GM21619 (cell line): ENCODE results near the gene TBC1D1.

Experiments used
- ATAC-seq: cut with Tn5 transposase; IDR thresholded peaks from one replicate; pipeline ENCODE4 v1.9.1; 2021; ENCODE audit not compliant: unreplicated experiment

TBC1D1 gene

DNA sequence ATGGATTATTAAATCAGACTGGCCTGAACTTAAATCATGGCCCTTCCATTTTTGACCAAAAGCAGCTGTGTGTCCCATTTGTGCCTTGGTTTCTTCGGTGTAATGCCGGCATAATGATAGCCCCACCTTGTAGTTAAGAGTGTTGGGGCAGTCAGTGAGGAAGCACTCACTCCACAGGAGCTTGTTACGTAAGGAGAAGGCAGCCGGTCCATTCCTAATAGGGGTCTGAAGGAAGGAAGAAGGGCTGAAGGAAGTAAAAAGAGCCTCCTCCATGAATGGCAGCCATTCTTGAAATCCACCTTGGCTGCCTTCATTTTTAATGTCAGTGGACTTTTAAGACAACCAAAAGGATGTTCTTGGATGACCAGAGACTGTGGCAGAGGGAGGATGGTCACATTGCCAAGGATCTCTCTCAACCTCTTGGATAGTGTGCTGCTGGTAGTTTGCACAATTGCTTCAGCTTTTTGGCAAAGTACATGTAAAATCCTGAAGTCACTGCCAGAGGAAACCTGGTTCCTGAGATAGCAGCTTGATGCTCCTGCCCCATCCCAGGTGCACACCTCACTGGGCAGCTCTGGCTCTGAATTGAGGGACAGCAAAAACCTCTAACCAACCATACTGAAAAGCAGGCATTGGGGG lies 182.8 kb downstream of the TBC1D1 start:
- no peak for ATAC-seq

DNA sequence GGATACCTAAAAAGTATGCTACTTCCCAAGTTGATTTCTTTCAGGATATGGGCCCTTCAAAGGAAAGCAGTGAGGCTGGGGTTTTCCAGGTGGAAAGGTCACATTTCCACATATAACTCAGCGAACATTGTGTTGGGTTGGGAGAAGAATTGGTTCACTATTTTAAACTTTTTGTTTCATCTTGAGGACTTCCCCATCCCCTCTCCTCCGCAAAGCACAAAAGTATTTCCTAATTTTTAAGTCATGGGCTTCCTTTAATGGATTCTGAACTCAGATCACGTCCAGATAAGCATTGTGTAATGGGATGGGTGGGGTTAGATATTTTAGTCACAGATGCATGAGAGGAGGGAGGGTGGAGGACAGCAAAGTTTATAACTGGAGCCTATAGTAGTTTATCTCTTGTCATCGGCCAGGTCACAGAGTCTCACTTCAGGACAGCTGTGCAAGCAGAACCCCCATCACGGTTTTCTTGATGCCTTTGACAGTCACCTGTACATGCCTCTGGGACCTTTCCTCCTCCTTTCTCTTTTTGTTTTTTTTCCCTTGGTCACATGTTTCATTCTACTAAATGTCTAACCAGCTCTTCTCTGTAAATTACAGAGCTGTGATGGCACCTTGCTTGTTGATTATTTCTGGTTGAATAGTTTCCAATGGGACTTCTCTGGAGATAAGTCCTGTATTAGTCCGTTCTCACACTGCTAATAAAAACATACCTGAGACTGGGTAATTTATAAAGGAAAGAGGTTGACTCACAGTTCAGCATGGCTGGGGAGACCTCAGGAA lies 184.7 kb downstream of the TBC1D1 start:
- no peak for ATAC-seq

DNA sequence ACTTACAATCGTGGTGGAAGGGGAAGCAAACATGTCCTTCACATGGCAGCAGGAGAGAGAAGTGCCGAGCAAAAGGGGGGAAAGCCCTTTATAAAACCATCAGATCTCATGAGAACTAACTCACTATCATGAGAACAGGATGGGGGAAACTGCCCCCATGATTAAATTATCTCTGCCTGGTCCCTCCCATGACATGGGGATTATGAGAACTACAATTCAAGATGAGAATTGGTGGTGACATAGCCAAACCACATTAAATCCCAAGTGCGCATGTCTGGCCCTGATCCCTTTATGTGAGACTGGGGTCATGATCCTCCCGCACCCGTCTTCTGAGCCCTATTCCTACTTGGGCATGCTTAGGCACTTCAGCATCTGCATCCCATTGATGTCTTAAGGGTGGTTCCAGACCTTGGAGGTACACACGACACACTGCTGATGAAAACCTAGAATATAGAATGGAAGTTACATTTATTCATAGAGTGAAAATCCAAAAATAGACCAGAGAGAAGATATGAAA lies 185.3 kb downstream of the TBC1D1 start:
- no peak for ATAC-seq

DNA sequence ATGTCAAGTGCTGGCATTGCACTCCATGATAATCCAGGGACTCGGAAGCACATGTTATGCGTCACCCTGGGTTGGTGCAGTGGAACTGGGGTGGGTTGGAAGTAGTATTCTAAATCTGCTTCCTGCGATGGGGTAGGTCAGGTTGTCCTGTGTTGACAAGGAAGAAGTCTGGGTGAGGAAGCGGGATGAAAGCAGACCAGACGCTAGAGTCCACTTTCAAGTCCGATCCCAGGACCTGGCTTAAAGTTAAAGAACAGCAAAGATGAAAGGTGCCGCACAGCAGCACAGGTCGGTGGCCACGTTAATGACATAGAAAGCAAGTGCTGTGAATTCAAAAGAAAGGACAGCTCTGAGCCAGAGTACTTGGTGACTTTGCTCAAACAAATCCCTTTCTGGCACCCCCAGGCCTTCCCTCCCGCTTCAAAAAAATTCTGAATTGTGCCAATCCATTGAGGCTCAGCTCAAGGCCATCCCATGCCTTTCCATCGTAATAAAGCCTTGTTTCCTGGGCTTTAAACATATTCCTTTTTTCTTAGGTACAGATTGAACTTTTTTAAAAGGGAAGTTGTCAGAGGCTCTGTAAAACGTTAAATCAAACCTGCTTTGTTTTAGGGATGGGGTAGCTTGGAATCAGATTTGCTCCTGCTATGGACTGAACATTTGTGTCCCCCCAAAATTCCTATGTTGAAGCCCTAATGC lies 187.1 kb downstream of the TBC1D1 start:
- ATAC-seq: no peak

DNA sequence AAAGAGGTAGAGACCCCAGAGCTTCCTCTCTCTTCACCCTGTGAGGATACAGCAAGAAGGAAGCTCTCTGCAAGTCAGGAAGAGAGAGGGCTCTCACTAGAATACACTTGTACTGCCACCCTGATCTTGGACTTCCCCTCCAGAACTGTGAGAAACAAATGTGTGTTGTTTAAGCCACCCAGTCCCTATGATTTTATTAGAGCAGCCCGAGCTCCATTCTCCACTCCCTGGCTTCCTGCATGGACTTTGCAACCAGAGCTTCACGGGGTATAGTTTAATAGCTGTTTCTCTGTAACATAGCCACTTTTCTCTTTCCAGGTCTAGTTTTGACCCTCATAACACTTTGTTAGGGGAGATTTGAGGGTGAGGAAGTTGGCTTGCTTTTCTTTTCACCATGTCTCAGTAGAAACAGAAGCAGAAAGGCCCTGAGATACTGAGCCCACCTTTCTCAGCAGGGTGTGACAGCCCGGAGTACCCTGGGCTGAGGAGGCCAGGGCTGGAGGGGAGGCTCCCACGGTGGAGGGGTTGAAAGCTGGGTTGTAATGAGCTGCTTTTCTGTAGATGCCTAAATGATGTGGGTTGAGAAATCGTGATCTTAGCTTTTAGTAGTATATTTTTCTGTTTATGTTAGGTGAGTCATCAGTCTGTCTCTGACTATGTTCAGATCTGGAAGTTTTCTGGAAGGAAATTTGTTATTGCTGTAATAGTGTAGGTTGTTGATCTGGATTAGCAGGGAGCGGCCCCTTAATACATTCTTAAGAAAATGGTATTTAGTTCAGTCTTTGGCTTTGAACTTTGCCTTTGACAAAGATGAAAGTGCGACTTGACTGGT lies 187.9 kb downstream of the TBC1D1 start:
- ATAC-seq: no peak

DNA sequence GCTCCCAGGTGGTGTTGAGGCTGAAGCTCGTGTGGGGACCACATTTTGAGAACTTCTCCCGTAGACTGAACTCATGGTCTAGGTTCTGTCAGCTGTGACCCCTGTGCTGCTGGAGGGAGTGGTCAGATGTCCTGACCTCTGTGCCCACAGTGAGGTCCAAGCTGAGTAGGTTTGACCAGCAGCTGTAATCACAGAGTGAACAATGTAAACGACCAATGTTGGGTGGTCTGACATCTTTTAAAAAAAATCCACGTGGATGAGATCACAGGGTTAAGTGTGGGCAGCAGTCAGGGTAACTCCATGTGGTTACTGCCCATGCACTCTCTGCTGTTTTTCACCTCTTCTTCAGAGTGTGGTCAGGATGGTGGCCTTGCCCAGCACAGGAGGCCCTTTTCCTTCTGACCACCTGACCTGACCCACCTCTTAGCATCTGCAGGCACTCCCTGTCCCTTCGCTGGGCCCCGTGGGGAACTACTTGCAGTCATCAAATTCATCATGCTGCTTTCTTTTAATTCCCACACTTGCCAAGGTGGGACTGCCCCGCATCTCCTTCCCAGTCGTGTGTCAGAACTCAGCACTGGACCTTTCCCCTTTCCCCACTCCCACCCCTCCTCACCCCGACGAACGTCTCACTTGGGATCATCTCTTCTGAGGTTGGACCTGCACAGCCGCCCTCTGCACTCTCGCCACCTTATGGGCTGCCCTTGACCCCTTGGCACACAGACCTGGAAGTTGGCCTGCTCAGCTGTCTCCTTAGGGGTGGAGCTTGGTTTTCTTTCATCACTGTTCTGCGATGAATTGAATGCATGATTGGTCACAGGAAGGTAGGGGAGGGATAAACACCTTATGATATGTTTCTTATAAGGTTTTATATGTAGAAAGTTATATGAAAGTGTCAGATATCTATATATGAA lies 189.4 kb downstream of the TBC1D1 start:
- no peak for ATAC-seq

DNA sequence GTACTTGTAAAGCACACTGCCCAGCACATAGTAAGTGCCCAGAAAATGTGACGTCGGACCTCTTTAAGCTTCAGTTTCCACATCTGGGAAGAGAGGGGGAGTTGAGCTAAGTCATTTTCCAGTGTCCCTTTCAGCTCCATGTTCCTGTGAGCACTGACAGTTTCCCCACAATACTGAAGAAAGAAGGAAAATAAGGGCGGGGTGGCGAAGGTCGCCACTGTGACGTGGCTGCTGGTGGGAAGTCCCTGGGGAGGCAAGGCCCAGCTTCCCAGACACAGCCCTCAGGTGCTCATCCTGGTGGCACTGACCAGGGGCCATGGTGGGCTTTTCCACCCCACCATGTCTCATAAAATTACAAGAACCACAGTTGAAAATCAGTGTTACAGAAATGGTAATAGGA lies 191.1 kb downstream of the TBC1D1 start:
- ATAC-seq: no peak

DNA sequence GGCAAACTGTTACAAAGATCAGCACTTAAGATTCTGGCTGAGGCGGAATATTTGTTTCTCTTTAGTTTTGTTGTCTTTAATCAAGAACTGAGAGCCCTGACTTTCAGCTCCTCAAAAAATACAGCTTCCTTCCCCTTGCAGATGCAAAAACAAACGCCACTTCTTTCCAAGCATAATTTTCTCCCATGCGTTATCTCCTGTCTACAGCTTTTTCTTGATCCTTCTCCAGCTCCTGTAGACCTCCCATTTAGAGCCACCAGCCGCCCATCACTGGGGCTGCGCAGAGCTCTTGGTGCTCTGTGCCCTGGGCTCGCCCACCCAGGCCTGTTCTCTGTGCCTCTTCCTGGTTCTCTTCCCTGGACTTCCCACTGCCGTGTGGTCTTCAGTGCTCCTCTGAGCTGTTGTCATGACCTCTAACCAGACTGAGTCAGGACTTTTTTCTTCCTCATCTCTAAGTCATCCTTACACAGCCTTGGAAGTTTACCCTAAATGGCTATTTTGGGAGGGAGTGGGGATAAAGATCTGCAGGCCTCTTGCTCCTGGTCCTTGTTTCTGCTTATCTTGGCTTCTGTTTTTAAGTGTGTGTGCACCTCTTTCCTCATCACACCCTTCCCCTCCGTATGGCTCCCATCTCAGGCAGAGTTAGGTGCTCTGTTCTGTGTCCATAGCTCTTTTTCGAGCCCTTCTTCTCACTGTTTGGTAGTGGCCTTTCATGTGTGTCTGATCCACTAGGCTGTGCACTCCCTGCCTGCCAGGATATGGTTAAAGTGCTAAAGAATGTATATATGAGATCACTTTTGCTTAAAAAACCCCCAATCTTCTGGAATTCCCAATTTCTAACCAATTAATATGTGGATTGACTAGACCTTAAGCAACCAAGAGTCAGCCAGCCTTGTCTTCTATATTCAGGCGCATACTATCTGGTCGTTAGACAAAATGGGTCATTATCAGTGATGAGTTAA lies 191.8 kb downstream of the TBC1D1 start:
- ATAC-seq: no peak

DNA sequence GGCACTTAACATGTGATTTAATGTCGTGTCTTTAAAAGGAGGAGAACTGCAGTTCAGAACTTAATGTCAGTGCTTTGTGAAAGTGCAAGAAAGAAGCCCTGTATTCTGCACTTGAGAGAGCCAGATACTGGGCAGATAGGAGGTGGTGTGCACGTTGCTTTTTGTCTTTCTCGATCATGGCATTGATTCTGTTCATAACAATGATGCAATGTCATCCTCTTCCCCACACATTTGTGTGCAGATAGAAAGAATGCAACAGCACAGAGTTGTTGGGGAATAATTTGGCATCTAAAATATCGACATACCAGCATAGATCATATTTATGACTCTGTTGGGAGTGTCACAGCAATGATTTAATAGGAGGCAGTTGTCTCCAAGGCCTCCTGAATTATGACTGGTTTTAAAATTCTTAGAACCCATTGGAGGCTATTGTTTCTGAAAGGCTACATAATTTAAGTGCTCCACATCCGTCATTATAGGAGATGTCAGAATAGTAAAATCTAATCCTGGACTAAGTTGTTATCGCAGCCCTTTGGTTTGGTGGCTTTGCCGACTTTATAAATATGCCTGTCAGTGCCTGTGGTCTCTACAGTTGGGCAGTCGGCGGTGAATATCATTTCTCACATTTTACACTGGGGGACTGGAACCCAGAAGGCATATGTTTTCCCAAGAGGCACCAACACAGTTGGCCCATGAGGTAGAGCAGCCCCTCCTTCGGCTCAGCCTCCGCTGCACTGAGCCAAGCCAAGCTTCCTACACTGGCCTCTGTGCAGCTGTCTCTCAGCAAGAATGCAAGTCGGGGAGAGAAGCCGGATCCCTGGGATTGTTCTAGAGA lies 194.2 kb downstream of the TBC1D1 start:
- no peak for ATAC-seq

DNA sequence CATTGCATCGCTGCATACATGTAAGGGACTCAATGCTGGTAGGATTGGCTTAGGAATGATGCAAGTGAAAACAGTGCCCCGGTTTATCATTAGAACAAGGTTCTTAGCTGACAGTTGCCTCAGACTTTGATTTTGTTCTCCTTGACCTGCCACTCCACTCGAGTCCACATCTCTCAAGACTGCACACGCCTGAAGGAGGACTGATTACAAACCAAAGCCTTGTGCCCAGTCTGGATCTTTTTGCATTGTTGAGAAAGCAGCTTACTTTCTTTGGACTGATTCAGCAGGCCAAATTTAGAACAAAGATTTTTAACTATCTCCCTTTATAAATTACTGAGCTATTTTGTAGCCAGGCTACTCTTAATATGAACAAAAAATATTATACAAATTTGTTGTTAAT lies 194.9 kb downstream of the TBC1D1 start:
- ATAC-seq: no peak

DNA sequence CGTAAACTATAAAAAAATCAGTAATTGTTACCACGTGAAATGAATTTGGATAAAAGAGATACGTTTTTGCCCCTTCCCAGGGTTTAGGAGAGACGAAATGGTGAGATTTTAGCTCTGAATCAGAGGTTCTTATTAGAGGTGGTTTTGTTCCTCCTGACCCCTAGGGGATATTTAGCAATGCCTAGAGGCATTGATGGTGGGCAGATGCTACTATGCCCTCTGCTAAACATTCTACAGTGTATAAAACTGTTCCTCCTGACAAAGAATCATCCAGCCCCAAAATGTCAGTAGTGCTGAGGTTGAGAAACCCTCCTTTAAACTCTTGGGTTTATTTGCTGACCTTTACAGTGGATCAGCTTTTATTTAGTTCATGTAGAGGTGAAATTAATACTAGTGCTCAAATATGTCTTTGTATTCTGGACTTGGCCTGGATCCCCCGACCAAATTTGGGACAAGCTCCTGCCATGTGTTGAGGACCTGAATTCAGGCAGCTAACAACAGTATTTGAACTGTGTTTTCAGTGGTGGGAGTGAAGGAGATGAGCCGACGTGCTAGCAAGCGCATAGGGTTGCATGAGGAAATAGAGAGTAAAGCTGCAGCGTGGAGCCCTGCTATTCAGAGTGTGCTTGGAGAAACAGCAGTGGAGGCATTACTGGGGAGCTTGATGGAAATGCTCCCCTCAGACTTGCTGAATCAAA lies 195.4 kb downstream of the TBC1D1 start:
- ATAC-seq: no peak

DNA sequence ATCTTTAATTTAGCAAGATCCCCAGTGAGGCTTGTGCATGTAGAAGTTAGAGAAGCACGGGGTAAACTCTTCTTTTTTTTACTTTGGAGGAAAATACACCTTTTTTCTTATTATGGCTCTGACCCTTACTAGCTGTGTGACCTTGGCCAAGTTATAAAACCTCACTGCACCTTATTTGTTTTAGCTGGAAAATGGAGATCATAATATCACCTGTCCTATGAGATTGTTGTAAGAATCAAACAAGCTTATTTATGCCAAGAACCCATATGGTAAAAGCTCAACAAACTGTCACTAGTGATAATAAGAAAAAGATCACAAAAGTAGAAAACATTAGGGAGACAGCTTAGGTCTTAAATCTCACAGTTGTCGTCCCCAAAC lies 196.0 kb downstream of the TBC1D1 start:
- no peak for ATAC-seq

DNA sequence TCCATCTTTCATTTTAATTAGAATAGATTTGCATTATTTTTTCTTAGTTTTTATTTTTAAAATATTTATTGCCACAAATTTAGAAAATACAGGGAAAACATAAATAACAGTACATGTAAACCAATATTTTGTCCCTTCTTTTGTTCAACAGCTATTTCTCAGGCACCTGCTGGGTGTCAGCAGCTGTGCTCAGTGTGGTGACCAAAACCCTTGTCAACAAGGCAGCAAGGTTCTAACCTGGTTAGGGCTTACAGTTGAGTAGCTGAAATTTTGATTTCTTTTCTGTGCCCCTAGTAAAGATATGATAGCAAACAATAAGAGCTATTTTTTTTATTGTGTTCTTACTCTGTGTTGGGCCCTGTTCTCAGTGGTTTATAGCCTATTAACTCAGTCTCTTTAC lies 197.4 kb downstream of the TBC1D1 start:
- ATAC-seq: no peak

DNA sequence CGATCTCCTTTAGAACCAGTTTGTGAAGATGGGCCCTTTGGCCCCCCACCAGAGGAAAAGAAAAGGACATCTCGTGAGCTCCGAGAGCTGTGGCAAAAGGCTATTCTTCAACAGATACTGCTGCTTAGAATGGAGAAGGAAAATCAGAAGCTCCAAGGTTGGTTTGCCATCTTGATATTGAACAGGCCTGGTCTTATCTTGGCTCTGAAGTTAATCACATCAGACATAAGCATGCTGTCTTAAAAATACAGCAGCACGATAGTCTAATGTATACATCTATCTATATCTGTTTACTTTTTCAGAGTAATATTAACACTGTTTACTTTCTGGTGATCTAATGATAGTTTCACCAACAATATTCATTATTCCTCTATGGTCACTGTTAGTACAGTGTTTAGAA lies 199.1 kb downstream of the TBC1D1 start:
- no peak for ATAC-seq

DNA sequence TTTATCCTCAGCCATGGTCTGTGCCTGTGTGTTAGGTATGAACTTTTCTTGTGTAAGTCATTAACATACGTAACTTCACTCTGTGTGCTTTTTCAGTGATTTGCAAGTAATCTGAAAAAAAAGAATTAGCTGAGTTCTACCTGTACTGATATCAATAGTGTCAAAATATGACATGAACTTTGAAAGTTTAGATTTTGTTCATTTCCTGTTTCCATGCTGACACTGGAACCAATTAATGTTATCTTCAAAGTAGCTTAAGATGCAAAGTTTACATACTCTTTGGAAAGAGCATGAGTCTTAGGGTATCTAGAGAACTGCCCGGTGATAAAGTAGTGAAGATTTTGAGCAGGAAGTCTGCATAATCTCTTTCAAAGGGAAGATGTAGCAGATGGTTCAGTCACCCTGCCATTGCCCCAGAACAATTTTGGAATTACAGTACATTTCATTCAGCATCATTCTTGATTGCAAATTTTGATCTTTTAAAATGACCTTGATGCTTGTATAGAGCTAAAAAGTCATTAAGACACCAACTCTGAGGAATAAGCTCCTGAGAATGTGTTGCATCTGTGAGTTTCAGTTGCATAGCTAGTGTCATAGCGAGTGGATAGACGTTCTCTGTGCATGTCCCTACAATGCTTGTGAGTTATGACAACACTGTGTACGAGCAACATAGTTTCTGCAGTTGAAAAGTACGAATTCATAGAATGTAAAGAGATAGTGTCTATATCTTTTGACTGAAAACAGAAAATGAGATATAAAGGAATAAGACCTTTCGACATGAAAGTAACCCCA lies 199.8 kb downstream of the TBC1D1 start:
- no peak for ATAC-seq

DNA sequence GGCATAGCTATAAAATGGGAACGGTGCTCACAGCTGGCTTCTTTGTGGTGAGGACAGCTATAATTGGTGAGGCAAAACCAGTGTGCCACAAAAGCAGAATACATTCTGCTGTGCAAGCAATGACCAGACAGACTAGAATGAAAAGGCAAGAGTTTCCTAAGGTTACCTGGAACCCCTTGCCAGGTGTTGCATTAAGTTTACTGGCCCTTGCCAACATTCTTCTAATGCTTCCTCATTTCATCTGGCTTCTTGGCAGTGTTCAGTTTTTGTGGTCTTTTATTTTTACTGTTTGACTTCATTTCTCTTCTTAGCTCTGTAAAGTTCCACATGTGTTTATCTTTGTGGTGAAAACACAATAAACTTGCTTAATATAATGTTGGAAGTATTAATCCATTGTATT lies 200.8 kb downstream of the TBC1D1 start:
- ATAC-seq: no peak

DNA sequence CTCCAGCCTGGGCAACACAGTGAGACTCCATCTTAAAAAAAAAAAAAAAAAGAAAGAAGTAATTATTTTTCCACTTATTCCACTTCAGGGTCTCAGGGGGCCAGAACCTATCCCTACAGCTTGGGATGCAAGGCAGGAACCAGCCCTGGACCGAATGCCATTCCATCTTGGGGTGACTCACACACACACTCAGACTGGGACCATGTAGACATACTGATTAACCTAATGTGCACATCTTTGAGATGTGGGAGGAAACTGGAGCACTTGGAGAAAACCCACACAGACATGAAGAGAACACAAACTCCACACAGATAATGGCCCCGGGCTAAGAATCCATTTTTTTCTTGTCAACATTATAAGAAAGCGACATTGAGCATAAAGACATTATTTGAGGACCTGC lies 201.8 kb downstream of the TBC1D1 start:
- ATAC-seq: no peak
